ENCODE results near the gene ELF5.

Gene ELF5

DNA sequence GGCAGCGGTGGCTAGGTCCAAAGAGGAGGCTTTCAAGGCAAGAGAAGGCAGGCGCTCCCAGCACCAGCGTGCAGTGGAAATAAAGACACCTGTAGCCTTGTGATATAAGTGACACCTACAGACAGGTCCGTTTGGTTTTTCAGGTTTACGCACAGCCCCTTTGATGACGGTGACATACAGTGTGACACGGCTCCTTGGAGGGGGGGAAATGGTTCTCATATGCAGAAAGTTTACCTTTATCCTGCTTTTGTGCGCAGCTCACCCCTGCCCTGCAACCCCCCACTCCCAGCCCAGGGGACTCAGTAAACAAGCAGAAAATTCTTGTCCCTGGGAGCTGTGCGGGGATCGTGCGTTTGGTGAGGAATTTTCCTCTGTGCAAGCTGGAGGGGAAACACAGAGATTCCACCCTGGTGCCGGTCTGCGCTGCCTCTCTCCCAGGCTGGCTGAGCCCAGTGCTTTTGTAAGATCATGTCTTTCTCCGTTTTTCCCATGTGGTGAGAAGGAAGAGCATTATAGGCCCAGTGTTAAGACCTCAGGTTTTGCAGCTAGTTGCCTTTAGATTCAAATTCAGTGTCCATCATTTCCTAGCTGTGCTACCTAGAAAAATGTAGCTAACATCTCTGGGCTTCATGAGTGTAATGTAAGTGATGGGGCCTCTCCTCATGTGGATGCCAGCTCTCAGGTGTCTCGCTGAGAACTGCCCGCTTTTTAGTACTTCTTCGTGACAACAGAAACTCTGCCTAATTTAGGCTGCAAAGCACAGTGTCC, at the start of gene ELF5:
TSS of gene ELF5 (minus strand) at position 113 of the 768 bp plus-strand sequence. CDS start 8,045 bp downstream, outside the sequence.
- no peak for DNase-seq (ENCODE audit: low read depth)

DNA sequence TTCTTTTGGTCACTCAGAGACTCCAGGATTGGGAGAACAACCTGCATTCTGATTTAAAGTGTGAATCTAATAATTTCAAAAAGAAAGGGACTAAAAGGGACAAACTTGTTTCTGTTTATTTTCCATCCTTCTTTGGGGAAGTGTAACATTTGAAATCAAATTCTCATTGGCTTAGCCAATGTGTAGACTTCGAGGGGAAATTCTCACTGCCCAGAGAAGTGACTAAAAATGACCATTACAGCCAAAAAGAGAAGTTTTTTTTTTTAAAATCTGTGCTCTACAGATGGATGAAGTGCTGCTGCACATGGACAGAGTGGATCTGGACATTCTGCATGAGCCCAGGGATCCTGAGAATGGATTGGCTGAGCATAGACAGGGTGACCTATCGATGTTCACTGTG, 49.4 kb upstream of the ELF5 start:
- no peak for DNase-seq (ENCODE audit: low read depth)

DNA sequence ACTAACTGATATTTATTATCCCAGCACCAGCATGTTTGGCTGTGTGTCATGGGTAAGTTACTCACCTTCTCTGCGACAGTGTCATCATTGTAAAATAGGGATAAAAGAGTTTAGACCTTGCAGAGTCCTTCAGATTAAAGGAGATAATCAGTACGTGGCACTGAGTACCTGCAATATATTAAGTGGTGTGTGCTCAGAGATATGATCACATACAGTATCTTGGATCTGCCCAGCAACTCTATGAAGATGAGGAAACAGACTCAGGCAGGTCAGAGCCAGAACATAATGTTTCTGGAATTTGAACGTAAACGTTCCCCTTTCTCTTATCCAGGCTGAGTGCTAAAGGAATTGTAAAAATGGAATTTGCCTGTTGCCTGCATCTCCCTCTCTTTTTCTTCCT, 46.9 kb upstream of the ELF5 start:
- DNase-seq (ENCODE audit: low read depth), result no peak

DNA sequence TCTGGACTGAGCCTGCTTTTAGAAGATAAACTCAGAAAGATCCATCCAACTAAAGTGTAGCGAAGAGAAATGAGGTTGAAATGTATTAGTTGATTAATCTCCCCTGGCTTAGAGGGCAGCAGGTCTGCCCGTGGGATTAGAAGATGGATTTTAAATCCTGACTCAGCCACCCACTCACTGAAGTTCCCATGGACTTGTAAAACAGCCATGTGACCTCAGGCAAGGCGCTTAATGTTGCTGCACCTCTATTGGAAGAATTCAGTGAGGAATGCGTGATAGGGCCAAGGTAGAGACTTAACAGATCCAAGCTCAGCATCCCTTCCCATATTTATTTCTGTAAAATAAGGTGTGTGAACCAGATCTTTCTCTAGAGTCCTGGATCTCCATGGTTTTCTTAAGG, 45.1 kb upstream of the ELF5 start:
- DNase-seq (ENCODE audit: low read depth), result no peak

DNA sequence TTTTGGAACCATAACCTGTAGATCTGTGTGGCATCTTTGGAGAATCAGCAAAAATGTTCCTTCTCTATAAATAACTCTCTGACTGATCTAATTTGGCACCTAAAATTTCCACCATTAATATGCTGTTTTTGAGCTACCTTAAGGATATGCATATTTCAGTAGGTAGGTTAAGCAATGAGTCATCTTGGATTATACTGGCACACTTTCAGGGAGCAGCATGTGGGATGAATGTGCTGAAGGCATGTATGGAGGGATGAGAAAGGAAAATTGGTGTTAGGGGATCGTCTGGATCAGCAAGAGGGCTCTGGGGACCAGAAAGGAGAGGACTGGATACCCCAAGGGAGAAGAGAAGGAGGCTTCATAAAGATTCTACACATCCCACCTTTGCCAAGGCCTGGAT, 44.6 kb upstream of the ELF5 start:
- no peak for DNase-seq (ENCODE audit: low read depth)

DNA sequence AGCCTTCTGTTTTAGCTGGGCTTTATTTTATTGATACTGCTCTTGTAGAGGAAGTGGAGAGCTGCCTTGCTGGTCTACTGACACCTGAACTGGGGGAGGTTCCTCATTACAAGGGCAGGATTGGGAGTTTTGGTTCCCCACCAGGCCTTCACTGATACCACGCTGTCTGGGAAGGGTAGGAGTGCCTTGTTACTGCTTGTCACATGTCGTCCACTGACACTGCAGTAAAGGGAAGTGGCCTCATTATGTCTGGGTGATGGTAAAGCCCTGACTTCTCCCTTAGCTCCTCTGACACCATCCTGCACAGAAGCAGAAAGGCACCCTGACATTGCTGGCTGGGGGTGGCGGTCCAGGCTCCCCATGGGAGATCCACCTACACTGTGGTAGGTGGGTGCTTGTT, 38.7 kb upstream of the ELF5 start:
- DNase-seq (ENCODE audit: low read depth), result no peak

DNA sequence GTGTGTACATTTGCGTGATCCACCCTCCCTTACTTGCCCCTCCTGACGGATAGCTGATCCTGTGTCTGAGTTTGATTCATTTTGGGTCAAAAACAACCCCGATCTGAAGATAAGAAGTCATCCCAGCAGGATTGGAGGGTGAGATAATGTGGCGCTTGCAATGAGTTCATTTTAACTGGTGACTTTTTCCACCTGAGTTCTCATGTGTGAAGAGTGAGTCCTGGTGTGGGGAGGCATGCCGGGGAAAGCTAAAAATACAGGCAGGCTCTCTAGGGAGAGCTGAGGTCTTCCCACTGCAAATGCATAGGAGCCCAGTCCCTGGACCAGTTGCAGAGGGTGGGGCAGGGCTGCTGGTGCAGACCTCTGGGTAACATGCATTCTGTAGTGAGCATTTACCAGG, 35.7 kb upstream of the ELF5 start:
- no peak for DNase-seq (ENCODE audit: low read depth)

DNA sequence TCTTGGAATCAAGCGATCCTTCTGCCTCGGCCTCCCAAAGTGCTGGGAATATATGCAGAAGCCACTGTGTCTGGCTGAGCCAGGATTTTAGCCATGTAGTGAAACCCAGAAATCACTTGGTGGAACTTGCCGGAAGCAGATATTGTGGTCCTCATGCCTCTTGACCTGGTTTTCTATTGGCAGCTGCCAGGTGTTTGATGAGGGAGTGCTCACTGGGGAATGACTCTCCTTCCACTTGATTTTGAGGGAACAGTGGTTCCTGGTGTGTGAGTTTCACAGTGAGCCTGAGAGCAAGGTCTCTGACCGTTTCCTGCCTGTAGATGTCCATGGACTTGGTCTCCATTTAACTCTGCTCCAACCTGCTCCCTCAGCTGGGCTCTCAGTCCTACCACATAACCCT, 34.7 kb upstream of the ELF5 start:
- DNase-seq (ENCODE audit: low read depth), result no peak

DNA sequence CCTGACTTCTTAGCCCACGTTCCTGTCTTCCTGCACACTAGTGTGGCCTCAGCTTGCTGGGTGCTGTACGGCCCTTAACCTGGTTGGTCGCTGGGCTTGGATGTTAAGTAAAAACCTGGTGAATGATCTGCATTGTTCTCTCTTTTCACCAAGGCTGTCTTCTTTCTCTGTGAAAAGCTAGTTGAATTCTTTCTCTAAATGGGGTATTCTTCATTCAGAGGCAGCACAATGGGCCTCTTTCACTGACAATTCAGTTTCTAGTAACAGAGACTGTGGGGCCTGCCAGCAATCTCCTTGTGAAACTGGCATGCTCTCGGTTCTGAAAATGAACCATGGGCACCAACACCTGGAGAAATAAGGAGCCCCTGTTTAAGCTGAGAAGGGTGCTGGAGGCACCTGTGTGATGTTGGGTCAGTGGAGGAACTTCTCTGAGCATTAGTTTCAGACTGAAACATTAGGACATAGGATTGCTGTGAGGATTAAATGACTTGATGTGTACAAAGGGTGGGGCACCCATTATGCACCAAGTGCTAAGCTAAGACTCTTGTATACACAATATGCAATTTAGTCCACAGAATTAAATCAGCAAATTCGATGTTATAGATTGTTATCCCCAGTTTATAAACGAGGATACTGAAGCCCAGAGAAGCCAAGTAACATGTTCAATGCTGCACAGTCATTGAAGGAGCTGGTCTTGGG, 33.1 kb upstream of the ELF5 start:
- no peak for DNase-seq (ENCODE audit: low read depth)

DNA sequence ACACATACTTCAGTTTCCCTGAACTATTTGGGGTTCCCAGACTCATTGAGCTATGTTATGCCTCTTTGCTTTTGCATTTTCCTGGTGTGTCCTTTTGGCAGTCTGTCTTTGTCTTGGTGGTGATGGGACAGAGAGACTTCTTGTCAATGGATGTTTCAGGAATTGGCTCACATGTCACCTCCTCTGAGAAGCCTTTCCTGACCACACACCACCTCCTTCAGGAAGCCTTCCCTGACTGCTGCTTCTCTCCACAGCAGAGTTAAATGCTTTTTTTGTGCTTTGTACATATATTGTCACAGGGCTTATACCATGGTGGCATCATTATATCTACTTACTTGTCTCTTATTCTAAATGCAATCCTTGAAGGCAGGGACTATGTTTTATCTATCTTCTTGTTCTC, 28.5 kb upstream of the ELF5 start:
- DNase-seq (ENCODE audit: low read depth), result no peak

DNA sequence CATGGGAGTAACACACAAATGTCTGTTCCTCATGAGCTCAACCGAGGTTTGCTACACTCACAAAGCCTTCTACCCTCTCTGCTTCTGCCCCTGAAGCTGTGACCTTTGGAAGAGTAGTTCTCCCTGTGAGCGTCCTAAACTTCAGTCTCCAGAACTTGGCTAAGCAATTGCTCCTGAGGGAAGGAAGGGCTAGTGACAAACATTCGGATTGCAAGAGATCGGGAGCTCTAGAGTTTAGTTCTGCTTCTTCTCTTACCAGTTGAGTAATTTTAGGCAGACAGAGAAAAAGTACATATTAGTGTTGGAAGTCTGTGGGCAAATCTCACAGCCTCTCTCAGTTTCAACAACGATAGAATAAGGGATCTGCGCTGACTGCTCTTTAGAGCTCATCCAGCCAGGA, 27.3 kb upstream of the ELF5 start:
- DNase-seq (ENCODE audit: low read depth), result no peak

DNA sequence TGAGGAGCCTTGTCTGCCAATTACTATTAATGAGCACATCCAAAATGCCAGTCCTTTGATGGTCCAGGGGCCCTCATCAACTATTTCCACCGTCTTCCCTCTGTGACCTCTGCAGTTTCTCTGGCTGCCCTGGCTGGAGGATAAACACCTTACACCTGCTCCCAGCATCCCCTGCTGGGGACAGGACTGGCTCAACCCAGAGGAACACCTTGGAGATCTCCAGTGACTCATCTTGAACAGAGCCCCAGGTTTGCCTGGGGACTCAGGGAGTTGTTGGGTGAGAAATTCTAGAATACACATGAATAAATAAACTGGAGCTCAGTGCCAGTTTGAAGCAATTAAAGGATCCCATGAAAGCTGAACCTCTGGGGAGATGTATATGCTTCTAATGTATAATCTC, 24.0 kb upstream of the ELF5 start:
- no peak for DNase-seq (ENCODE audit: low read depth)

DNA sequence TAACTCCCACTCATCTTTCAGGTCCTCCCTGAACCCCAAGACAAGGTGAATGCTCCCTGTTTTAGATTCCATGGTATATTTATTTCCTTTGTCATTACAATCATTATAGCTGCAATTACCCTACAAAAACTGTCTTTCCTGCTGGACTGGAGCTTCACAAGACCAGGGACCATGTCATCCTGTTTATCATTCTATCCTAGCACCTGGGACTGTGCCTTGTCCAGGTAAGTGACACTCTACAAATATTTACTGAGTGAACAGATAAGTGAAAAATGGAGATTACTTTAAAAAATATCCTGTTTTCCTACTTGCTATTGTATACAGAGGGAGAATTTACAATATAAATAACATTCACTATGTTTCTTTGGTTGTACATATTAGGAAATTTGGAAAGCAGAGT, 22.5 kb upstream of the ELF5 start:
- no peak for DNase-seq (ENCODE audit: low read depth)

DNA sequence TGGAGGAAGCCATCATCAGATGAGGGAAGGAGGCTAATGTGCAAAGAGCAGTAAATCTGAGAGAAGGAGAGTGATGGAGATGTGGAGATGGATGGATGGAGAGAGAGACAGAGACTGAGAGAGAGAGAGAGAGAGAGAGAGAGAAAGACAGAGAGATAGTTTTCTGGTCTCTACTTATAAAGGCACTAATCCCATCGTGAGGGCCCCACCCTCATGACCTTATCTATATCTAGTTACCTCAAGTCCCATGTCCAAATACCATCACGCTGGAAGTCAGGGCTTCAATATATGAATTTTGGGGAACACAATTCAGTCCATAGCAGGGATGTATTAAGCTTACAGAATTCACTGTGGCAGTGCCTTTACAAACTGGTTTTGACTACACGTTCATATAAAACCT, 21.2 kb upstream of the ELF5 start:
- DNase-seq (ENCODE audit: low read depth), result no peak

DNA sequence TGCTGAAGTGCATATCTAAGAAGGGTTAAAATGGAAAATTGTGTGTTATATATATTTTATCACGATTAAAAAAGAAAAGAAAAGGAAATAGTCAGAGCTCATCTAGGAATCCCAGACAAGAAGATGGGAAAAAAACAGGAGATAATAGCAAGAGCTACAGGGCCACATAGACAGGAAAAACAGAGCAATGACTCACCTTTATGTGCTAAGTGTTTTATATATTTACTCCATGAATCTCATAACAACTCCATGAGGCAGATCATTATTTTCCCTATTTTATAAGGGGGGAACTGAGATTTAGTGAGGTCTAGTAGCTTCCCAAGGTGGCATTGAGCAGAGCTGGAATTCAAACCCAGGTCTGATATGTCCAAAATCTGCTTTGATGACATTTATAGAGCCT, 18.1 kb upstream of the ELF5 start:
- no peak for DNase-seq (ENCODE audit: low read depth)

DNA sequence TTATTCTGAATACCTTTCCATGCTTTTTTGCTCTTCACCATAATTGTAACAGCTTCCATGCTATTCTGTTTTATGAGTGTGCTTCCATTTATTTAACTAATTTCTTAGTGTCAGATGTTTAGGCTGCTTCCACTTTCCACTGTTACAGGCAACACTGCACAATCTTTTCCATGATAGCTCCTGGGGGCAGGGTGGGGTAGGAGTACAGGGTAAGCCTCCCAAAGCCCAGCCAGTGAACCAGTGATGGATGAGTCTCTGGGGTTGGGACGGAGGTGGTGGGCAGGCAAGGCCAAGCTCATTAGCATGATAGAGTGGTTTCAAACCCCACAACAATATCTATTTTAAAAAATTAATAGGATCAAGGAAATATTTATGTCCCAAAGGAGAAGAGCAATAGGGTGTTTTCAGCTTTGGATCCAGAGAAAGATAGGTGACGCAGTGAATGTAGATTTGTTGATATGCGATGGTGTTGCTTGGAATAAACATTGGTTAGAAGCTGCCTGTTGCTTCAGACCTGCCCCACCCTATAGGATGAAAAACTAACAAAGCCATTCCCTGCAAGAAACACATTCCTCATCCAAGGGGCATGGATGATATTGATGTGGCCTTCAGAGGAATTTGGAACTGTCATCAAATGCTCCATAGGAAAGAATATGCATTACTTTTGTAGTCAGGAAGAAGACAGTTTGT, 17.1 kb upstream of the ELF5 start:
- no peak for DNase-seq (ENCODE audit: low read depth)

DNA sequence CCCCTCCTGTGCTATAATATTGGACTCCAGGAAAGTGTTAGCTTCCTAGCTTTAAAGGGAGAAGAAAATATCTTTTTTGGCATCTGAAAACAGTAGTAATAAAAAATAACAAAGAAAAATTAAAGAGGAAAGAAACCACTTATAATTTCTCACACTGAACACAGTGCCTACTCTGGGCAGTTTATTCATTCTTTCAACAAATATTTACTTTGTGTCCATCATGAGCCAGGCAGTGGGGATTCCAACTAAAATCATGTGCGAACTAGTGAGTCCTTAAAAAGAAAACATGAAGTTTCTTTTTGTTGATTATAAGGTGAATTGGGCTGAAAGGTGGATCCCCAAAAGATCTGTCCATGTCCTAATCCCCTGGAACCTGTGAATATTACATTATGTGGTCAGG, 16.0 kb upstream of the ELF5 start:
- DNase-seq (ENCODE audit: low read depth), result no peak

DNA sequence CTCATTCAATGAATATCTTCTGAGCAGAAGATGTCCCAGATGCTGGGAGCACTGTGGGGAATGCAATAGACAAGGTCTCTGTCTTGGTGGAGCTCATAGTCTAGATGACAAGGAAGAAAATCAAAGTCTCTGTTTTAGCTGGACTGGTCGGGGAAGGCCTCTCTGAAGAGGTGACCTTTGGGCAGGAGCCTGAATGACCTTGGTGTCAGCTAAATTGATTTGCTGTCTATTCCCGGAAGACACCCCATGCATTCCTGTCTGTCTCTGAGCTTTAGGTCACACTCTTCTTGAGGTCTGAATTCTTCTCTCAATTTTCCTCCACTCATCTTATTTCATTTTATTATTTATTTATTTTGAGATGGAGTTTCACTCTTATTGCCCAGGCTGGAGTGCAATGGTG, 14.5 kb upstream of the ELF5 start:
- DNase-seq (ENCODE audit: low read depth), result no peak

DNA sequence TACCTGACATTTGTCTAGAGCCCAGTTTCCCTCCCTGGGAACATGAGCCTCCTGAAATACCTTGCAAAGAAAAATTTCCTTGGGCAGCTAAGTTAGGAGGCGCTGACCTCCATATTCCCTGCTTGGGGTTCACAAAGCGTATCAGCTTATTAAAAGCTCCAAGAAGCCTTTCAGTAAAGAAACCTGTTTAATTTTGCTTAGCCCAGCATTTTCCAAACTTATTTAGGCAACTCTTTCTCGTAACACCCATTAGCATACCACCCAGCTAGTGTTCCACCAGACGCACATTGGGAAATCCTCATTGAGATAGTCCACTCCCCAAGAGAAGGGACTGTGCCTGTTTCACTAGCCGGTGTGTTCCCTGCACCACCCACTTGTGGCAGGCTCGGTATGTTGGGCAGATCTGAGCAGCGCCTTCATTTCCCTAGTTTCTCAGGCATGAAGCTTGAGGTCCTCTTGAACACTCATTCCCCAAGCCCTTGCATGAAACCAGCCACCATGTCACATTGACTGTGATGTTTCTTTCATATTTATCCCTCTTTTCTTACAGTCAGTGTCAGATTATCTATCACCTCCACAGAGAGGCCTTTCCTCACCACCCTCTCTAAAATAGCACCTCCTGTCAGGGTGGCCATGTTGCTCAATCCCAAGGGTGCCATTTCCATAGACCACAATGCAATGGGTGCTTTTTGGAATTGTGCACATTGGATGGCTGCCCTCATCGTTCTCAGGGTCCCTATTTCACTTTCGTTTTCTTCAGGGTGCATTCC, 12.5 kb upstream of the ELF5 start:
- no peak for DNase-seq (ENCODE audit: low read depth)

DNA sequence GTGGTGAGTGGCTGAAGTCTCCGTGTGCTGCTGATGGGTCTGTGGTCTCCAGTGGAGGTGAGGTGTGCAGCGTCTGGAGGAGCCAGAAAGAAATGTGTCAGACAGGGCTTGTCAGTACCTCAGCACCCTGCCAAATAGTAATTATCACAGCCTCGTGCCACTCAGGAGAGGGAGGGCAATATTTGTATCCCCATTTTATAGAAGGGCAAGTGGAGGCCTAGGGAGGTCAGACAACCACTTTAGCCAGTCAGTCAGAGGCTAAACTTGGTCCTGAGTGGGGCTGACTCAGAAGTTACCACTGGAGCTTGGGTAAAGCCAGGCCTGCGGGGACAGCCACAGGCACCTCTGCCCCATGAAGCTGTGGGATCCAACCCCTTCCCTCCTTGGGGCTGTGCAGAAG, 11.5 kb upstream of the ELF5 start:
- DNase-seq (ENCODE audit: low read depth), result no peak

DNA sequence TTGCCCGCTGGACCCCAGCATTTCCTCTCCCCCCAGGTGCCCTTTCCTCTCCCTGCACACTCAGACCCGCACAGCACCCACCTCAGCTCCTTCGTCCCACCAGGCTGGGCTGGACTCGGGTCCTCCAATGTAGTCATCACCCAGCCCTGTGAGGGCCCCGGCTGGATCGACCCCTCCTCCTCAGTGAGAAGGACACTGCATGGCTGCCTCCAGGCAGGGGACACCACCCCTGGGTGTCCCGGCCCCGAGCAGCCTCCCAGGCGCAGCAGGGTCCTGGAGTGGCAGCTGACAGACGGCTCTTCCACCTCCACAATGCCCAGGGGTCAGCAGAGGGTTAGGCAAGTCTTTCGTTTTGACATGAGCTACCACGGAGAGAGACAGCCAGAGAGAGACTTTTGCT, 11.1 kb upstream of the ELF5 start:
- no peak for DNase-seq (ENCODE audit: low read depth)

DNA sequence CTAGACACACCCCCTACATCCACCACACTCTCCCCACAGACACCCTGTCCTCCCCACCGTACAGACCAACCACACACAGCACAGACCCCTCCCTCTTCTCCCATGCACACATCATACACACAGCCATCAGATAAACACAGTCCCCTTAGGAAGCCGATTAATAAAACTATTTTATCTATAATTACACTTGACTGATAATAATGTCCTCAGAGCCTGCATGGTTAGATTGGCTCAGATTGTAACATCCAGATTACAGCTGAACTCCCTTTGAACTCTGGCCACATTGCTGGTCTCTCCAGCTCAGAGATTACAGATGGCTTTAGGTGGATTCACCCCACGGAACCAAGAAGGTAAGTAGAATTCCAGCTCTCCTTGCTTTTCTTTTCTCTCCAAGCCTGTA, 9.5 kb upstream of the ELF5 start:
- no peak for DNase-seq (ENCODE audit: low read depth)

DNA sequence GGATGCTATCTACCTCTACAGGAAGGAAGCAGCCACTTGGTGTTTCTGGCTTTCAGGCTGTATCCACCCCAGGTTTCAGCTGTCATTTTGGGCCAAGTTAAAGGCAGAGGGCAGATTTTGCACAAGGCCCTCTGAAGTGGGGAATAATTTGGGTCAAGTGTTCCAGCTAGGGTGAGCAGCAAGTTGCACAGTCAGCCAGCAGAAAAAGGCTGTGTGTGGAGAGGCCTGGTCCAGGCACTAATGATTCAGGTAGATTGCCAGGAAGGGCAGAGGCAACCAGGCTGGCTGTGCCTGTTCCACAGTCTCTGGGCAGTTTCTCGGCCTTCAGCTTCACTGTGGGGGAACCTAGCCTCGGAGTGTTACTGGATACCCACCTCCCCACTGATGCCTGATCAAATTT, 8.6 kb upstream of the ELF5 start:
- no peak for DNase-seq (ENCODE audit: low read depth)

Data from activated T-helper 9 cell treated with anti-CD3 and anti-CD28 coated beads, Interleukin-2, amount 50 U/mL, for 16 hours (primary cell).